Measurements from ENCODE around the gene CASKIN1.

GRCh38 chr16:2180461-2180860 is 15.9 kb downstream of the CASKIN1 start:
- TF ChIP-seq SP1 (IDR thresholded peaks at IDR 0.05; ENCODE audit: low read depth) (no peak), POLR2A (IDR thresholded peaks at IDR 0.05; ENCODE audit: borderline replicate concordance, extremely low read depth, insufficient read depth, insufficient read length) (no peak), FOSL1 (IDR thresholded peaks at IDR 0.05; ENCODE audit: low read depth) (no peak), RAD21 (IDR thresholded peaks at IDR 0.05; ENCODE audit: low read depth) (no peak), CEBPB (IDR thresholded peaks at IDR 0.05; ENCODE audit: low read depth) (no peak), TCF7L2 (IDR thresholded peaks at IDR 0.05; ENCODE audit: borderline replicate concordance, extremely low read depth, insufficient read depth, insufficient read length) (no peak), YY1 (IDR thresholded peaks at IDR 0.05; ENCODE audit: extremely low read depth, insufficient replicate concordance, low read depth, low read length) (no peak), MAX (IDR thresholded peaks at IDR 0.05) (no peak), POLR2AphosphoS5 (IDR thresholded peaks at IDR 0.05; ENCODE audit: low read depth, low read length) (no peak)
